Karpas-422 (cell line): ENCODE results near the gene XIST. TPM values are rescaled to one million over a fixed set of nuclear protein-coding genes. Genes with fewer than 3 reads are reported as not detected.
"Not testable (repeated sequence)": the region's sequence is repeated elsewhere in the genome, so short reads cannot be mapped to it uniquely, and the experiment has no call there.

Source experiments
- DNase-seq: peaks from one replicate; pipeline ENCODE4 v3.0.0-alpha.2; 2015
- H2AFZ ChIP-seq: fragments of 200-600 bp; sonication (generic); 2 replicates; pipeline ENCODE4 v1.6.1; 2014; ENCODE audit warnings: antibody characterized with exemption, low read length, mixed read lengths
- H3K27ac ChIP-seq: fragments of 200-600 bp; sonication (generic); 2 replicates; pipeline ENCODE4 v1.5.1; 2014; ENCODE audit warnings: mild to moderate bottlenecking, low read length, moderate library complexity
- H3K27me3 ChIP-seq: fragments of 200-600 bp; sonication (generic); 2 replicates; pipeline ENCODE4 v1.6.1; 2014; ENCODE audit warnings: low read length, mixed read lengths
- H3K36me3 ChIP-seq: fragments of 200-600 bp; sonication (generic); 2 replicates; pipeline ENCODE4 v1.6.1; 2014; ENCODE audit warnings: low read length, mixed read lengths; ENCODE audit not compliant: insufficient read depth
- H3K4me1 ChIP-seq: fragments of 200-600 bp; sonication (generic); 2 replicates; pipeline ENCODE4 v1.6.1; 2014; ENCODE audit warnings: mild to moderate bottlenecking, low read length, mixed read lengths
- H3K4me2 ChIP-seq: fragments of 200-600 bp; sonication (generic); 2 replicates; pipeline ENCODE4 v1.6.1; 2014; ENCODE audit warnings: low read length, low read depth, mild to moderate bottlenecking; ENCODE audit not compliant: poor library complexity, severe bottlenecking
- H3K4me3 ChIP-seq: fragments of 200-600 bp; sonication (generic); 2 replicates; pipeline ENCODE4 v1.5.1; 2014; ENCODE audit warnings: mild to moderate bottlenecking, antibody characterized with exemption, low read length, mixed read lengths
- H3K79me2 ChIP-seq: fragments of 200-600 bp; sonication (generic); 2 replicates; pipeline ENCODE4 v1.6.1; 2014; ENCODE audit warnings: mild to moderate bottlenecking, low read length, mixed read lengths
- H3K9ac ChIP-seq: fragments of 200-600 bp; sonication (generic); 2 replicates; pipeline ENCODE4 v1.6.0; 2014; ENCODE audit warnings: low read length
- H3K9me2 ChIP-seq: fragments of 200-600 bp; sonication (generic), shearing (Covaris generic); replicated peaks from 2 replicates; pipeline ENCODE4 v1.6.0; 2014; ENCODE audit warnings: mild to moderate bottlenecking, low read length, moderate library complexity; ENCODE audit not compliant: insufficient read depth
- H3K9me3 ChIP-seq: fragments of 300-700, 200-600 bp; sonication (generic); 2 replicates; pipeline ENCODE4 v1.6.1; 2014; ENCODE audit warnings: low read length, mixed read lengths
- H4K20me1 ChIP-seq: fragments of 200-600 bp; sonication (generic); 2 replicates; pipeline ENCODE4 v1.6.1; 2014; ENCODE audit warnings: mild to moderate bottlenecking, antibody characterized with exemption, low read length, low read depth; ENCODE audit not compliant: insufficient read depth
- small RNA-seq: library from RNA; depleted of rRNA; stranded (forward); fragments of <200 nt; gene quantifications from one replicate; pipeline ENCODE3, GENCODE V24; 2014
- total RNA-seq: library from RNA; depleted of rRNA; stranded (reverse); fragments of >200 nt; shearing (Covaris generic); gene quantifications from 2 replicates; pipeline ENCODE4 v1.2.3, GENCODE V29; 2014; ENCODE audit warnings: low replicate concordance

Gene XIST
- total RNA-seq, 1 experiment from 2014 or later, result 256 TPM

GRCh38 chrX:73812256-73812655 lies 40.3 kb downstream of the XIST start:
- no peak for DNase-seq
- Histone ChIP-seq H3K9me2 (no peaks in the 10 kb centered on the region; the same call in 1 of the 2 replicates), H3K79me2 (no peaks in the 10 kb centered on the region), H3K36me3 (no peaks in the 10 kb centered on the region), H3K27ac (no peak overlapping the region), H3K4me3 (no peak overlapping the region), H4K20me1 (no peaks in the 10 kb centered on the region), H3K4me1 (no peaks in the 10 kb centered on the region), H2AFZ (no peak overlapping the region), H3K27me3 (no peaks in the 10 kb centered on the region), H3K9ac (no peak overlapping the region), H3K9me3 (no peaks in the 10 kb centered on the region), H3K4me2 (no peak overlapping the region)

- H4K20me1 ChIP-seq, H3K4me3 ChIP-seq, H3K36me3 ChIP-seq, H3K4me1 ChIP-seq, H3K9me2 ChIP-seq, H3K9me3 ChIP-seq, H3K27ac ChIP-seq, H3K4me2 ChIP-seq, H3K27me3 ChIP-seq, DNase-seq, H3K9ac ChIP-seq, H3K79me2 ChIP-seq, H2AFZ ChIP-seq: not testable (repeated sequence)
These were observed 48.4 kb downstream of the XIST start for GRCh38 chrX:73804109-73804508.

DNA sequence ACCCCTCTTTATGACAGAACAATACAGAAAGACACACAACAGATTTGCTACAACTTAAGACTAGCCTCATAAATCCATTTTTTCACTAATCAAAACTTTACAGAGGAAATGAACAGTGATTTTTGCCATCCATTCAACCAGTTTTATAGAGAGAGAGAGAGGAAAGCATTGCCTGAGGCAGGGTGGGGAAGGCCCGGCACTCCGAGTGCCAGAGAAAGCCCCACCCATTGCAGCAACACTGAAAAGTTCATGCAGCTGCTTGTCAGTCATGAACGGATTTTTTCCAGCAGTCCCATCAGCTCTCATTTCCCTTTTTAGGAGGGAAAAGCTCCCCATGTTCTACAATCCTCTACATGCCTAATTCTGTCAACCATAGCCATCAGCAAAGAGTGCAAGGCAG lies 52.6 kb downstream of the XIST start:
- H3K9me2 ChIP-seq, result no peaks in the 10 kb centered on the region
- no peaks in the 10 kb centered on the region for H4K20me1 ChIP-seq
- H3K4me2 ChIP-seq, result no peak overlapping the region
- no peaks in the 10 kb centered on the region for H3K36me3 ChIP-seq
- no peaks in the 10 kb centered on the region for H3K4me1 ChIP-seq
- no peak overlapping the region for H3K27ac ChIP-seq
- H3K9me3 ChIP-seq, result no peaks in the 10 kb centered on the region
- no peaks in the 10 kb centered on the region for H3K27me3 ChIP-seq
- DNase-seq, result no peak
- no peak overlapping the region for H3K9ac ChIP-seq
- no peak overlapping the region for H3K4me3 ChIP-seq
- no peak overlapping the region for H2AFZ ChIP-seq
- H3K79me2 ChIP-seq, result no peaks in the 10 kb centered on the region

GRCh38 chrX:73792511-73792910 lies 60.0 kb downstream of the XIST start:
- H3K4me1 ChIP-seq, H3K36me3 ChIP-seq, H3K27me3 ChIP-seq, H3K4me2 ChIP-seq, H2AFZ ChIP-seq, H3K9me3 ChIP-seq, H3K79me2 ChIP-seq, H3K27ac ChIP-seq, H3K9ac ChIP-seq, H4K20me1 ChIP-seq, DNase-seq, H3K4me3 ChIP-seq, H3K9me2 ChIP-seq: not testable (repeated sequence)

- Histone ChIP-seq H3K79me2 (no peaks in the 10 kb centered on the region), H3K4me1 (peaks cover 4% of the 10 kb centered on the region), H3K9ac (no peak overlapping the region), H3K27ac (no peak overlapping the region), H3K4me2 (no peak overlapping the region), H3K9me3 (no peaks in the 10 kb centered on the region), H3K27me3 (no peaks in the 10 kb centered on the region), H4K20me1 (no peaks in the 10 kb centered on the region), H3K4me3 (no peak overlapping the region), H3K9me2 (no peaks in the 10 kb centered on the region), H3K36me3 (no peaks in the 10 kb centered on the region), H2AFZ (no peak overlapping the region)
- DNase-seq, result no peak
These were observed 67.0 kb downstream of the XIST start for GRCh38 chrX:73785493-73785892.

Small RNA genes lying within 50 kb of the gene (small RNA-seq; reads per million reads assigned to genes)
- not detected for gene RF01880
